CD4-positive, alpha-beta T cell treated with Interleukin-6 for 4 hours (primary cell): ENCODE data around the gene OXNAD1.
A peak's percentile ranks its signal among the peaks of the same experiment; 100 is the strongest.

ENCODE experiments used
- DNase-seq: peaks from one replicate; pipeline ENCODE4 v3.0.0-alpha.2; 2020; ENCODE audit warnings: mixed read lengths

Gene OXNAD1

DNA sequence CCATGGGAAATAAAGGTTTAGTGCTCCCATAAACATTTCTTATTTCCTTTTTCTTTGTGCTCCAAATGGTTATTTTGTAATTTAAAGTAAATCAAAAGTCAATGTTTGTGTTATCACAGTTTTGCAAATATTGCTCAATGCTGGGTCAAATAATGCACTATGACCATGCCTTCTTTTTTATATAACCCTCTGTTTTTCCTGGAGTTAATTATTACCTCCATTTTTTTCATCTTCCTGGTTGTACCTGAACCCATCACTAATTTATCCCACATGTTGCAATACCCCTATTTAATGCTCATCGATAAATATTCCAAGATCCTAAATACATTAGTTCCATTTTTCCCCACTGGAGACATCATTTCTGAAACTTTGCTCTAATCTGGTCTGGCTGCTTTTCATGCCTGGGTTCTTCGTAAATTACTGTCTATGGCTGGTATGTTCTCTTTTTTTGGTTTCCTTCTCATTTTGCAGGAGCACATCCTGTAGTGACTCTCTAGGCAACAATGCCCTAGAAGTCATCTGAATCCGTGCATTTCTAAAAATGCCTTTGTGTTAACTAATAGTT, 66.4 kb downstream of the OXNAD1 start:
- DNase-seq = no peak

DNA sequence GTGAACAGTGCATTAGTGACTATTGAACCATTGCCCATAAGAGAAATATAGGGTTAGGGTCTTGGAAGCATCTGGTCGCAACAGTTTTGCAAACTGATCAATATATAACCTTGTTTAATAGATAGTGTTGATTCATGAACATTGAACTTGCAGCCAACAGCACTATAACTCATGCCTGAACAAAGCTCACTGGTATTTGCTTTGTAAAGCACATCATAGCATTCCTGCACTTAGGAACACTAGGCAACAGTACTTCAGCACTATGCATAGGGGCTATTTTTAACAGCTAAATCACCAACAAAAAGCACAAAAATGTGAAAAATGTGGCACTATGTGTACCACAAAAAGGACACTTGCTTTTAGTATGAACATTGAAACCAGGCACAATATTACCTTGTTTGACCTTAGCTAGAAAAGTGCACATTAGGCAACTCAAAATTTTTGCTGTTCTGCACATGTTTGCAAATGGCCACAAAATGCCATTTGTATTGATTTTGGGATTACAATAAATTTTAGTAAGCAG, 68.0 kb downstream of the OXNAD1 start:
- no peak for DNase-seq

DNA sequence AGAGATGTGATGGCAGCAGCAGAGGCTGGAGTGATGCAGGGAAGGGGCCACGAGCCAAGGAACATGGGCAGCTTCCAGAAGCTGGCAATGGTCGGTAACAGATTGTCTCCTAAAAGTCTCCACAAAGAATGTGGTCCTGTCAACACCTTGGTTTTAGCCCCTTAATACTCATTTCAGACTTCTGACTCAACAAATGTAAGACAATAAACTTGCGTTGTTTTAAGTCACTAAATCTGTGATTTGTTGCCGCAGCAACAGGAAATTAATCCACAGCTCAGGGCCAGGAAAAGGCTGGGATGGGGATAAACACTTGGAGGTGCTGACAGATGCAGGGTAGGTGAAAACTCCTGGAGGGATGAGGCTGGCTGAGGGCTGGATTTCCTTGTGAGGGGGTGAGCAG, 69.9 kb downstream of the OXNAD1 start:
- no peak for DNase-seq

GRCh38 chr3:16335333-16335732, 70.3 kb downstream of the OXNAD1 start:
- DNase-seq = no peak

DNA sequence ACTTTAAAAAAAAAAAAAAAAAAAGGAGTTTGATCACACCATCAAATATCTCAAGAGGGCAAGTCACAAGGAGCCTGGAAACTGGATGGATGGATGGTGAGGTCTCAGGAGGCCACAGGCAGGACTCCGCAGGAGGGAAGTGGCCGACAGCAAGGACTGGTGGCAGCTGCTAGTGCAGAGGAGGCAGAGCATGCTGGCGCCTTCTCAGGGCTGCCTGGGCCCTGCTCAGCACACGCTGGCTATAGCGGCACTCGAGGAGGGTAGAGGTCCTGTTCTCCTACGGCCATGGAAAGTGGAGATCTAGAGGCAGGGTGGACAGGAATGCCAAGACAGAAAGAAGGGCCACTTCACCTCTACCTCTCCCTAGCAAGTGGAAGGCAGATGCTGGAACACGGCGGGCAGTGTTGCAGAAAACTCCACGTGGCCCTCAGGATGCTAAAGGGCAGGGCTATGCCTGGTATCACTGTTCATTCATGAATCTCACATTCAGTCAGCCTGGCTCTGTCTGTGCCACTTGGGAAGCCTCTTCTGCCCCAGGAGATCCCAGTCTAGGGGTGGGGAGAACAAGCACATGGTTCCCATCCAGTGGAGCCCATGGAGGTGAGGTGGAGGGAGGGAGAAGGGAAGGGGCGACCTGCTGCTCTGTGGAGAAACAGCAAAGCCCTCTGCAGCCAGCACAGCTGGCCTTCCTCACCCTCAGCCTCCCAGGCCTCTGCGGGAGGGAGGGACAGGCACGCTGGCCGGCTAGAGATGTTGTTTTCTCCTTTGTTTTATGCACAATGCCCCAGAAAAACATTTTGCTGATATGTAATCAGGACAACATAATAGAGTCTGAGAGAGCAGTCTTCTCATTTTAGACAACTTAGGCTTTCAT, 71.0 kb downstream of the OXNAD1 start:
- DNase-seq = no peak

DNA sequence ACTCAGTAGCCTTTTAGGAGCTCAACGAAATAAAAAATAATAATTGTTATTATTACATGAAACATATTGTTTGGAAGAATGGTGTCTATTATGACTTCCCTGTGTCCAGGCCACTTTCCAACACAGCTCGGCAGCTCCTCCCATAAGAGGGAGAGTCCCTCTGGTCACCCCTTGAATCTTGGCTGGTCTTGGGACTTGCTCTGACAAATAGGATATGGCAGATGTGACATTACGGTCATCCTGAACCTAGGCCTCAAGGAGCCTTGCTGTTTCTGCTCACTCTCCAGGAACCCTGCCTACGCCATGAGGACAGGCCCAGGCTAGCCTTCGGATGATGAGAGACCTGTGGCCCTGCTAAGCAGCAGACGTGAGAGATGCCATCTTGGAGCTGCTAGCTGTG, 71.8 kb downstream of the OXNAD1 start:
- no peak for DNase-seq

DNA sequence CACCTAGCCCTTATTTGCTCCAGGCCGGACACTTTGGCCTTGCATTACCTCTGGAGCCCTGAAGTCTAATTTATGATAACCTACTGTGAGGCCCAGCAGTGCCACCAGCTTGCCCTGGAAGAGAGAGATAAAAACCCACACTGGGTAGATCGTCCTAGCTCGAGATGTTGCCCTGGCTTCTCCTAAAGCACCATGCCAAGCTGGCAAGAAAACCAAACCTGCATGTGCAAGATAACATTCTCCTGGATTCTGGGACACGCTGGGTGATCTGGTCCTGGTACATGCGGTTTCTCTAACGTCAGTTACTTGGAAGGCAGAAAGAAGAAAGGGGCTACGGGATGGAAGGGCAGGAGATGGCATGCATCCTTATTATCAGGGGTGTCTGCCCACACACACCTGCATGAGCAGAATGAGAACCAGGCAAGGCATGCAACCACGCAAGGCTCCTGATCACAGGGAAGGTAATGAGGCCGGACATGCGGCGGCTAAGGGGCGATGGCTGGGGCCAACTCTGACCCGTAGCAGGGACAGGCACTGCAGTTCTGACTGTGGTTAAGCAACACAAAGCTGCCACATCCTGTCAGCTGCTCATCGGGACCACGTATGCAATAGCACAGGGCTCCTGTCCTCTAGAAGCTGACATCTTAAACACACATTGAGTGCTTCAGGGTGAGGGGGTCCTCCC, 73.0 kb downstream of the OXNAD1 start:
- DNase-seq = peak; percentile 66

GRCh38 chr3:16338999-16339398, 74.0 kb downstream of the OXNAD1 start:
- no peak for DNase-seq

GRCh38 chr3:16343101-16343500, 78.1 kb downstream of the OXNAD1 start:
- DNase-seq = no peak

DNA sequence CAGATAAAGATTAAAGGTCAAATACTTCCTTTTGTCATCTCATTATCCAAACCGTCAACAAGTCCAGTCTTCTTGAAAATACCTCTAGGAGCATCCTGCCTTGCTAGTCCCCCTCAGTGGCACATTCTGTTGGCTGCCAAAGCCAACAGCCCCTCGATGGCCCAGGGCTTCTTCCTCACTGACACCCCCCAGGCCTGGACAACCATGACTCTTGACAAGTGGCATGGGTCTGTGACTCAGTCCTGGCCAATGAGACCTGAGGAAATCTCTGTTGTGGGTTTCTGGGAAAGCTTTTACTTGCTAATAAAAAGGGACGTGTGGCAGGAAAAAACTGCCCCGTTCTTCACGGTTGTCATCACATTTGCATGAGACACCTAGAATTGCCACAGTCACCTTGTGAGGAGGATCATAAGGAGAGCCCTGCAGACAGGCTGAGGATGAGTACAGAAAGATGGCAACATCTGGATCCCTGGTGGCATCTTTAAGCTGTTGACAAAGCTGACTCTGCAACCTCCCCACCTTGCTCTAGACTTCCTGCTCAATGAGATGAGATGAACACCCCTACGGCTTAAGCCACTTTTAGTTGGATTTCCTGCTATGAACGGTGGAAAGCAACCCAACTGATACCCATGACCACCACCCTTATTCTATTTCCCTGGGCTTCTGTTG, 81.5 kb downstream of the OXNAD1 start:
- no peak for DNase-seq

DNA sequence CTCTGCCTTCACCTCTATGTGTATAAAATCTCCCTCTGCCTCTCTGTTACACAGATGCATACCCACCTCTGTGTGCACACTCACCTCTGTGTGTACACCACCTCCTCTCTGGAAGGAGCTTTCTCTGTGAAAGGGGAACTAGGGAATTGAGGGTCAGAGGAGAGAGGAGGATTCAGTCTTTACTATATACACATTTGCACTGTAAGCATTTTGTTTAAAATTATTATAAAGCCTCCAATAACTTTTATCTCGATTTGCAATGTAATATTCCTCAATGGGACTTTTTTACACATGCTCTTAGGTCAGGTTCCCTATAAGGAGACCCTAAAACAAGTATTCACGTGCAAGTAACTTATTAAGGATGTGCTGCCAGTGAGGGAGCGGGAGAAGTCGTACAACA, 82.5 kb downstream of the OXNAD1 start:
- no peak for DNase-seq

DNA sequence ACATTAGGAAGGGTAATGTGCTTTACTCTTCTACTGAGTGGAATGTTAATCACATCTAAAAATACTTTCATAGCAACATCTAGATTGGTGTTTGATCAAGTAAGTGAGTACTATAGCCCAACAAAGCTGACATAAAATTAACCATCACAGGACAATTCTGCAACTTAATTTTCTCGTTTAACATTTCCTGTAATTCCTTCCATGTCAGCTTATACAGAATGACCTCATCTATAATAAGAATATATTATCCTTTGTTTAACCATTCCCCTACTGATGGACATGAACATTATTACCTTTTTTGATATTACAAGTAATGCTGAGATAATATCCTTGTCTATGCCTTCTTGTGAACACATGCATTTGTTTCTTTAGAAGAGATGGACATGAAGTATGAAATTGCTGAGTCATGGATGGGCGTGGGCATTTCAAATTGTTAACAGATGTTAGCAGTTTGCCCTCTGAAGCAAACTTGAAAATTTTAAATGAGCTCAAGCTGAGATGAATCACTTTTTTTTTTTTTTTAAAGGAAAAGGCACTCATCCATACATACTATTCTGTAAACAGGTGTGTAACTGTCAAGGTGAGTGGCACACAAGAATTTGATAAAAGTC, 85.1 kb downstream of the OXNAD1 start:
- no peak for DNase-seq

DNA sequence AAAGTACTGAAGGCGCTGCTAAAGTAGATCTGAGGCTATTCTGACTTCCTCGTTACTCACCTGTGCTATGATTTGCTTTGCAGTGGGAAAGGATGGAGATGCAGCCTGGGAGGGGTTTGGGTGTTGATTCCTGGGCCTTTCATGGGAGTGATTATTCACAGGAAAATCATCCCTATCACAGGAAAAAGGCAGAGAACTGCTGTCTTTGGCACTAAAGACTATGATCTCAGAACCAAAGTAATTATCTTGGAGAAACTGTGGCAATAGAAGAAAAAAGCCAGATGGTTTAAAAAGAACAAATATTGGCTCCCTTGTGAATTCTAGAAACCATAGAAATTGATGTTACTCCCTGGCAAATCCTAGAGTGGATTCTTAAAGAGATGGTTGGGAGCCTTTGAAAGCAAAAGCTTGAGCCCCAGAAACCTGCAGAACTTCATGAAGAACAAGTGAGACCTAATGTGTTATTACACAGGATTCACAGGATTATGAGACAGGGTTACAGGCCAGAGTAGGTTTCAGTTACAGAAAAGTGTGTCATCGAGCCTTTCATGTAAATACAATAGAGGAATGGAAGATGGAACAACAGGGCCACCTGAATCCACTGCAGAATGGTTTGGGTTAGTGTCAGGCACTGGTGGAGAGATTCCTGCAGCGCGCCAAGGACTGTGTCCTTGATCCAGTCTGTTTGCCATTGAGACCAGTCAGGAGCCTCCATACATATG, 85.7 kb downstream of the OXNAD1 start:
- no peak for DNase-seq

DNA sequence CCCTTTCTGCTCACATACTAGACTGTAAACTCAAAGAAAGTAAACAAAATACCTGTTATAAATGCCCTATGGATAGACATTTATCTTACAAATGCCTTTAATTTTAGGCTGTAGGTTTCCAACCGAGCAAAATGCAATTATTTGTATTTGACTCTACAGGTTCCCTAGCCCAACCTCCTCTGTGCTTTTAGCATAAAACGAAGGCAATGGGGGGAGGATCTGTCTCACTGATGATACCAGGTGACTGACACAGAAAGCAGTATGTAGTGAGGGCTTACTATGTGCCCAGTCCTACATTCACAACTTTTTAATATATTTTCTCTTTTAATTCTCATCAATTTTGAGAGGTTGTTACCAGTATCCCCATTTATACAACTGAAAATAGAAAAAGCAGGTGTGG, 87.4 kb downstream of the OXNAD1 start:
- no peak for DNase-seq

GRCh38 chr3:16354291-16354690, 89.3 kb downstream of the OXNAD1 start:
- DNase-seq = no peak
